ENCODE results near the gene NAGPA. TPM values are rescaled to one million over a fixed set of nuclear protein-coding genes. Genes with fewer than 3 reads are reported as not detected.

NAGPA gene
- total RNA-seq, 1 donor, result 40.2 TPM

- peaks cover 36% of the 10 kb centered on the region for H3K79me2 ChIP-seq (ENCODE audit: insufficient read depth, low read length)
Observed at GRCh38 chr16:5072334-5073278, 38.9 kb upstream of the NAGPA start.

DNA sequence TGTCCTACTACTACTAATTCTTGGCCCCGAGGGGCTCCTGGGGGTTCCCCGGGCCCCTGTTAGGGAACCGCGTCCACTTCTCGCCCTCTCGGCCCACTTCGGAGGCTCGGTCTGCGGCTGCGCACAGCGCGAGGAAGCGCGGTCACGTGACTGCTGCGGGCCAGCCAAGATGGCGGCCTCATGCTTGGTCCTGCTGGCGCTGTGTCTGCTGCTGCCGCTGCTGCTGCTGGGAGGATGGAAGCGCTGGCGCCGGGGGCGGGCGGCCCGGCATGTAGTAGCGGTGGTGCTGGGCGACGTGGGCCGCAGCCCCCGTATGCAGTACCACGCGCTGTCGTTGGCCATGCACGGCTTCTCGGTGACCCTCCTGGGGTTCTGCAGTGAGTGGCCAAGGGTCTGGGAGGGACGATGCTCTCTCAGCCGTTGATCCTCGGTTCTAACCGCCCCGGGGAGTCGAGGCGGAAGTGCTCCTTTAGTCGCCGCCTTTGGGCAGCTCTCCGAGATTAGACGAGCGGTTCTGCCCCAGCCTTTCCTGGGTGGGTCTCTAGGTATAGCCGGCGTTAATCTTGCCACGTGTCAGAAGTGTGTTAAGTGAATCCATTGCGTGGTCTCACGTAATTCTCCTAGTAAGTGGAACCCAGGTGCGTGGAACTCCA lies 38.1 kb upstream of the NAGPA start, which contains the start of gene ALG1:
TSS of gene ALG1 (plus strand) at position 163 of the 653 bp plus-strand sequence. CDS start at position 170, 7 bp downstream.
- H3K4me2 ChIP-seq (ENCODE audit: insufficient read depth, low read length), result peak within 1 kb of the TSS; percentile 90
- no peaks in the 10 kb centered on the region for H3K9me3 ChIP-seq (ENCODE audit: low read depth, low read length)
- H3K27me3 ChIP-seq (ENCODE audit: insufficient read depth, low read length), result peaks cover 6% of the 10 kb centered on the region
- H3K36me3 ChIP-seq (ENCODE audit: insufficient read depth, low read length), result peaks cover 16% of the 10 kb centered on the region
- peaks cover 18% of the 10 kb centered on the region for H3K4me1 ChIP-seq (ENCODE audit: insufficient read depth, low read length)
- H2AFZ ChIP-seq (ENCODE audit: low read length), result peak within 1 kb of the TSS; percentile 91
- peak; percentile 97 for DNase-seq (ENCODE audit: insufficient read length, low spot score, missing footprints)
- peaks cover 36% of the 10 kb centered on the region for H3K79me2 ChIP-seq (ENCODE audit: insufficient read depth, low read length)
- peak within 1 kb of the TSS; percentile 67 for H3K27ac ChIP-seq (ENCODE audit: low read depth, low read length)
- H3K4me3 ChIP-seq (ENCODE audit: insufficient read depth, low read length), result peak within 1 kb of the TSS; percentile 89
- no peak for TF ChIP-seq CTCF (IDR thresholded peaks at IDR 0.05; ENCODE audit: extremely low read depth, low read depth, low read length)
- no peaks in the 10 kb centered on the region for H4K20me1 ChIP-seq (ENCODE audit: insufficient read depth, low read length)

More at GRCh38 chr16:5072334-5073278, 38.9 kb upstream of the NAGPA start:
- no peaks in the 10 kb centered on the region for H4K20me1 ChIP-seq (ENCODE audit: insufficient read depth, low read length)
- TF ChIP-seq CTCF (IDR thresholded peaks at IDR 0.05; ENCODE audit: extremely low read depth, low read depth, low read length), result no peak
- H3K27ac ChIP-seq (ENCODE audit: low read depth, low read length), result peak overlapping the region; percentile 67
- peaks cover 21% of the 10 kb centered on the region for H3K36me3 ChIP-seq (ENCODE audit: insufficient read depth, low read length)
- no peak for DNase-seq (ENCODE audit: insufficient read length, low spot score, missing footprints)
- no peaks in the 10 kb centered on the region for H3K9me3 ChIP-seq (ENCODE audit: low read depth, low read length)
- peak overlapping the region; percentile 90 for H3K4me2 ChIP-seq (ENCODE audit: insufficient read depth, low read length)
- H3K4me3 ChIP-seq (ENCODE audit: insufficient read depth, low read length), result peak overlapping the region; percentile 89
- H3K27me3 ChIP-seq (ENCODE audit: insufficient read depth, low read length), result no peaks in the 10 kb centered on the region
- peak overlapping the region; percentile 91 for H2AFZ ChIP-seq (ENCODE audit: low read length)
- H3K4me1 ChIP-seq (ENCODE audit: insufficient read depth, low read length), result peaks cover 18% of the 10 kb centered on the region

DNA sequence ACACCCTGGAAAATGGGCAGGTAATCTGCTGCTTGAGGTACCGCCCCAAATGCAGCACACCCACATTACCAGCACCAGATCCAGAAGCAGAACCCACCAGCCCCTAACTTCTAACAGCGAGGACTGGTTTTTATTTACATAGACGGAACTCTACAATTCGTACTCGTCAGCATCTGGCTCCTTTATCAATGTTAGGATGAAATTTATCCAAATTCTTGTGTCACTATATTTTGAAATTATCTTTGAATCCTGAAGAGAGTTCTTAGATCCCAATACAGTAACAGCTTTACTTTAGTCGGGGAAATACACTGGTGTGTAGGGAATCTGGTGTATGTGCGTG lies 37.6 kb upstream of the NAGPA start:
- Histone ChIP-seq H3K79me2 (ENCODE audit: insufficient read depth, low read length) (peaks cover 36% of the 10 kb centered on the region), H3K4me3 (ENCODE audit: insufficient read depth, low read length) (peak overlapping the region; percentile 89), H3K27me3 (ENCODE audit: insufficient read depth, low read length) (peaks cover 7% of the 10 kb centered on the region), H3K4me2 (ENCODE audit: insufficient read depth, low read length) (peak overlapping the region; percentile 90), H3K4me1 (ENCODE audit: insufficient read depth, low read length) (peaks cover 18% of the 10 kb centered on the region), H2AFZ (ENCODE audit: low read length) (peak overlapping the region; percentile 91), H3K27ac (ENCODE audit: low read depth, low read length) (peak overlapping the region; percentile 67), H3K36me3 (ENCODE audit: insufficient read depth, low read length) (peaks cover 14% of the 10 kb centered on the region), H3K9me3 (ENCODE audit: low read depth, low read length) (no peaks in the 10 kb centered on the region), H4K20me1 (ENCODE audit: insufficient read depth, low read length) (no peaks in the 10 kb centered on the region)
- no peak for DNase-seq (ENCODE audit: insufficient read length, low spot score, missing footprints)
- TF ChIP-seq CTCF (IDR thresholded peaks at IDR 0.05; ENCODE audit: extremely low read depth, low read depth, low read length), result no peak
